Right ventricle myocardium inferior (tissue), 1 donor: ENCODE data around the gene MACROD2. TPM values are rescaled to one million over a fixed set of nuclear protein-coding genes. Genes with fewer than 3 reads are reported as not detected.

Experiments used
- ATAC-seq: fragments of 200-7000 bp; cut with Tn5 transposase; one replicate; pipeline ENCODE4 v1.9.1; 2020; ENCODE audit warnings: mild to moderate bottlenecking, moderate library complexity
- DNase-seq: peaks from one replicate; pipeline ENCODE4 v3.0.0; 2021; ENCODE audit errors: missing footprints
- intact Hi-C: fragments of 100-400 bp; cut with DNase I; formaldehyde crosslinking; loops from one replicate; pipeline ENCODE4 v1.11.0; 2022
- total RNA-seq: library from RNA; stranded (reverse); fragmentation: NEBNext Ultra II Directional; extraction: Animal tissue kit (Norgen Biotek cat#: 25700); gene quantifications from one replicate; pipeline ENCODE4 v1.2.1, GENCODE V29; 2021
- donor health status: DM: no; HTN: yes; CAD: no; lungs with severe emphysema.

The MACROD2 gene
- total RNA-seq, 1 donor from 2014 or later = 5.0 TPM

DNA sequence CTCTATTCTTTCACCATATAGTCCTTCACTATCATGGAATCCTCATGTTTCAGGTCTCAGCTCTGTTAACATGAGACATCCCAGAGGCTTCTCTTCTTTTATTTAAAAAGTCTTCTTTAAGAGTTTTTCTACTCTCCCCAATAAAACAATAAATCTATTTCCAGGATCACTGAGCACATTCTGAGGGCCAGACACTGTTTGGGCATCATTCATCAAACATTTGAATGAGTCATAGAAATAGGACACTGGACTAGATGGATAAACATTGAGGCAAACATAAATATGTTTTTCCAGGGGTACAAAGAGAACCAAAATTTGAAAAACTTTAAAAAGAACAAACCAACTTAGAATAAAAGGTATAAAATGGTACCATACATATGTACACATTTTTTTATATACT is 2023.6 kb downstream of the MACROD2 start:
- intact Hi-C loops = no loop called here
- no peak for ATAC-seq
- no peak for DNase-seq

DNA sequence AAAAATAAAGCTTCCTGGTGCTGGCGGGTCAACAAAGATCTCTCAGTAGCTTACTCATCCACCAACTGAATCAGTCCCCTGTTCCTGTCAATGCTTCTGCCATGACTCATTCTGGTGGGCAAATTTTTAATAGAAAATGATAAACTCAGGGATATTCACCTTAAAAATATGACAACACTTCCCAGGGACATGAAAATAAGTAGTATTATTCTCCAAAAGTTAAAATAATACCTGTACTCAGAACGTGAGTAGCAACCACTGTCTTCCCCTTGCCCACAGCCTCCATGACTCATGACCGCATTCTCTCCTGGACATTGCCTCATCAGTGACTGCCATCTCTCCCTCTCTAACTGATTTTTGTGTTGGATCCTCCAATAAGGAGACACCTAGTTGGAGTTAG is 2025.7 kb downstream of the MACROD2 start:
- ATAC-seq (no peak), DNase-seq (no peak)
- intact Hi-C loops = no loop called here

DNA sequence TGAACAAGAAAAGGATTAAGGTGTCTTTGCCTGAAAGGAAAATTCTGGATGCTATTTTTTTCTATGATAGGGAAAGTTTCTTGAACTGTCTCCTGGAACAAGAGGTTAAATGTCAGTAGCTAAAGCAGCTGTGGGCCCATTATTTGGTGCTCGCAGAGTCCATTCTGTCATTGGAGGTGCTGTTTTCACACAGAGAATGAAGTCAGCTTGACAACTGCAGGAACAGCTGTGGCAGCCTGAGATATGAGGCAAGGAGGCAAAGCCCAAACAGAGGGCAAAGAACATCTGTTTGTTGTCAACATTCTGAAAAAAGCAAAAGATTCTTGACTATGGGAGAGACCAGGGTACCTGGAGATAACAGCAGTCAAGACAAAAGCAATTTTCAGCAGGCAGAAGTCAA is 2029.8 kb downstream of the MACROD2 start:
- ATAC-seq = no peak
- intact Hi-C loops = no loop called here
- no peak for DNase-seq

DNA sequence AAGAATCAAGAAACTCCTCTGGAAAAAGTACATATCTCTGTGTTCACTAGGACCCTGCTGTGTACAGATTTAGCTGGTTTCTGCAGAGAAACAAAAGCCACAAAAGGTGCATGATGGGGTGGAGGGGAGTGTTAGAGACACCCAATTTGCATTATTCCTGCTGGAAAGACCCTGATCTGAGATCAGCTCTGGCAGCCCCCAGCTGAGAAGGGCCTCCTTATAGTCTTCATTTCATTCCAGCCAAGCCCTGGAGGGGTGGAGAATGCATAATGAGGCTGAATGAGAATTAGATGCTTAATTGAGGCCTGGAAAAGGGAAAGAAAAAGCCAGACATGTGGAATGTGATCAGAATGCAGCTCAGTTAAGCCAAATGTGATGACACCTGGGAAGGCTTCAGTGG is 2032.4 kb downstream of the MACROD2 start:
- DNase-seq (no peak), ATAC-seq (no peak)
- intact Hi-C loops = no loop called here

DNA sequence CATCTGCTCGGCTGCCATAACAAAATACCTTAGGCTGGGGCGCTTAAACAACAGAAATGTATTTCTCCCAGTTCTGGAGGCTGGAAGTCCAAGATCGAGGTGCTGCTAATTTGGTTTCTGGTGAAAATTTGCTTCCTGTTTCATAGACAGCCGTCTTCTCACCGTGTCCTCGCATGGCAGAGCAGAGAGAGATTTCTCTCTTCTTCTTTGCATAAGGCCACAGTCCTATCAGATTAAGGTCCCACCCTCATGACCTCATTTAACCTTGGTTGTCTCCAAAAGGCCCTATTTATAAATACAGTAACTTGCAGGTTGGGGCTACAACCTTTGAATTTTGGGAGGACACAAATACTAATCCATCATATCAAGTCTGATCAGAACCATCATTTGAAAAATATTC is 2033.6 kb downstream of the MACROD2 start:
- intact Hi-C loops = no loop called here
- no peak for ATAC-seq
- DNase-seq = no peak

DNA sequence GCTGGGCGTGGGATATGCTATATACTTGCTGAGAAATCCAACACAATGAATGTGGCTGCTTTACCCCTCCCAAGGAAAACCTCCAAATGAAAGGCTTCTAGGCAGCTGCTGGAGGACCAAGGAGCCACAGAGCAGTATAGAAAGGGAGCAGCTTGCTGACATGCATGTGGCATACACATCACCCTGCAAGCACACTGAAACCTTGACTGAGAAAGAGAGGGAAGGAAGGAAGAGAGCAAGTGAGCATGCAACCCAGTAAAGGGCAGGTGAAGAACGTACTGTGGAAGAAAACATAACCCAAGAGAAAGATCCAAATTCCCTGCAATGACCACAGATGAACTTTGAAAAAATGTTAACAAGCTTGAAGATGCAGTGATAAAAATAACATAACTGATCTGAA is 2034.9 kb downstream of the MACROD2 start:
- no peak for ATAC-seq
- intact Hi-C loops = no loop called here
- DNase-seq = no peak

DNA sequence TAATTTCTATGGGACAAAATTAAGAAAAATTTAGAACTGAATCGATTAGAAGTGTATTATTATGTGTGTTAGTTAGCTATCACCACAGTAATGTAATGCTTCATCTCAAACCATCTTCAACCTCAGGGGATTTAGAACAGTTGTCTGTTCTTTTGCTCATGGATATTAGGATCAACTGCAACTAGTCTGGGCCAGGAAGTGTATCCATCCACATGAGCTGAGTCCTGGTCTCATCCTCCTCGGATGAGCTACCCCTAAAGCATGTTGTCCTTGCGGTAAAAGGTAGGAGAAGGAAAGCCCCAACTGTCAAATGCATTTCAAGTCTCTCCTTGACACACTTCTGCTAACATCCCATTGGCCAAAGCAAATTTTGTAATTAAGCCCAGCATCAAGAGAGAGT is 2040.3 kb downstream of the MACROD2 start:
- intact Hi-C loops = no loop called here
- DNase-seq = no peak
- ATAC-seq = no peak

DNA sequence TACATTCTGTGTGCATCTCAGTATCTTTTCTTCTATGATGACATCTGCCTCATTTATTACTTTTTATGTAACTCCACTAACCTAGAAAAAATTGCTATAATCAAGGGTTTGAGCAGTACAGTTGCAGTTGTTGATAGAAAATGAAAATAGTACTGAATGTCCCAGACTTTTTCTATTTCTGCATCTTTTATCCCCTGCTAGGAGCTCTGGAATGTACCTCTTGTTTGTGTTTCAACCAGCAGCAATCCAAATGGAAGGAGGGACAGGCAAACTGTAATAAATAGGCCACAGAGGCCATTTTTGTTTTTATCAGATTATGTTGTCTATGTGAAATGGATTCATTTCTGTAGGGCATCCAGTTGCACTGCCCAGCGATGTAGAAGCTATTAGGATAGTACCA is 2041.0 kb downstream of the MACROD2 start:
- intact Hi-C loops = no loop called here
- DNase-seq (no peak), ATAC-seq (no peak)

DNA sequence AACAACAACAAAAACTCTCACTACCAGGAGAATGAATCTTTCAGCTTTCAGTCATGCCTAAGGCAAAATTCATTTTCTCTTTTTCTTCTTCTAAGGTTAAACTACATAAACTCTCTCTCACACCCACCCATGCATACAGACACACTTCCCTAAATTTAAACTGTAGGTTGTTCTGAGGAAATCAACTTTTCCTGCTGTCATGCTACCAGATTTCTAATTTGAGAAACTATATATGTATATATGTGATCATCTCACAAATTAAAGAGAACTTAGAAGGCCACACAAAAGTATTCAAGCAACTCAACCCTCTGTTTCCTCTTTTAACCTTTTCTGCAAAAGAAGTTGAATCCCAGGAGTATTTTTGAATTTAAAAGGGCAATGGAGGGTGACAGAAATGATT is 2045.4 kb downstream of the MACROD2 start:
- intact Hi-C loops = no loop called here
- DNase-seq = no peak
- ATAC-seq = no peak

DNA sequence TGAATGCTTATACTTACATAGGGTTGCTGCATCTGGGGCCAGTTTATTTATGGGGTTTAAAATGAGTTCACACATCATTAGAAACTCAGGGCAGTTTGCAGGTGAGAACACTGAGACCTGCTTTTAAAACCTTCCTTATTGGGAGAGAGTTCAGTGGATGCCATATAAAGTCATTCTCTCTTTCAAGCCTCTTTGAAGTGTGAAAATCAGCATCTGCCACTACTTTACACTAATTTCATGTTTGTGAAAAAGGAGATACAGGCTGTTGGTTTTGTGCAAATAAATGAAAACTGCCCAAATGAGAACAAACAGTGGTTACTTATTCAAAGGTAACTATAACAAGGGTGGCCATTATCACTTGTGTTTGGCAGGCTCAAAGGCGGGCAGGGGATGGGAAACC is 2047.4 kb downstream of the MACROD2 start:
- intact Hi-C loops = no loop called here
- ATAC-seq (no peak), DNase-seq (no peak)

DNA sequence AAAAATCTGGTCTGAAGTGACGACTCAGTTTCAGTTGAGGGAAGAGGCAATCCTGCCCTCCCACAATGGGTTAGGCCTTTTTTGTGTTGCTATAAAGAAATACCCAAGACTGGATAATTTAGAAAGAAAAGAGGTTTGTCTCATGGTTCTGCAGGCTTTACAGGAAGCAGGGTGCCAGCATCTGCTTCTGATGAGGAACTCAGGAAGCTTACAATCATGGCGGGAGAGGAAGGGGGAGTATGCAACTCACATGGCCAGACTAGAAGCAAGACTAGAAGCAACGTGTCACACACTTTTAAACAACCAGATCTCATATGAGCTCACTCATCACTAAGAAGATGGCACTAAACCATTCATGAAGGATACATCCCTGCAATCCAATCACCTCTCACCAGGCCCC is 2048.6 kb downstream of the MACROD2 start:
- ATAC-seq = no peak
- intact Hi-C loops = no loop called here
- DNase-seq = no peak

DNA sequence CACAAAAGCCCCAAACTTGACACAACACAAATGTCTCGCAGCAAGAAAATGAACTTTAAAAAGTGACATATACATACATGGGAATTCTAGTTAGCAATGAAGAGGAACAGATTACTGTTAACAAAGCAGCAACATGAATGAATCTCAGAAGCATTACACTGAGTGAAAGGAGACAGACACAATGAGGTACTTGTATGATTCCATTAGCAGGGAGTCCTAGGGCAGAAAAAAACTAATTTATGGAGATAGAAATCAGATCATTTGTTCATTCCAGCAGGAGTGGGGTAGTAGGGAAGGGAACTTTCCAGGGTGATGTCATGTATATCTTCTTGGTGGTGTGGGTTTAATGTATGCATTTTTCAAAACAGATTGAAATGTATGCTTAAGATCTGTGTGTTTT is 2053.6 kb downstream of the MACROD2 start:
- DNase-seq (no peak), ATAC-seq (no peak)

DNA sequence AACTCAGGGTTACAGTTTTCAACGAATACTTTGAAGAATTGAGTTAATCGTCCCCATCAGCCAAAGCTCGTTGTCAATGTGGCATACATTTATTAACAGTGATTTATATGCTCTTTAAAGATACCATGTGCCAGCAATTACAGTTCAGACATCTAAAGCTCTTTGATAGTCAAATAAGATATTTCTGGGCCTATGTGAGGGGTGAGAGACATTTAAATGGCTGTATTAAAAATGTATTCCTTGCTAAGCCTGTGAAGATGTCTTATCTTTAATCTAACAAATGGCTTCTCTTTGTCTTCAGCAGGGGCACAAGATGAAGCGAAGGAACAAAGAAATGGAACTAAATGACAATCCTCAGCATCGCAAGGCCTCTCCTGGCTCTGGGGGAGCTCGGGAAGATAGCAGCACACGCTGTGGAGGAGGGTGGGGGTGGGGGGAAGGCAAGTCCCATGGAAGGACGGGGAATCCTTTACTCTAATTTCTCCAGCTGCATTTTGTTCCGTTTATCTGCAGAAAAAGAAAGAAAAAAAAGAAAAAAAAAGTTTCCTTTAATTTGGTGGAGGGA is 2054.3 kb downstream of the MACROD2 start:
- intact Hi-C loops = no loop called here
- ATAC-seq = no peak
- DNase-seq = no peak

More for the DNA sequence above, 2053.6 kb downstream of the MACROD2 start:
- intact Hi-C loops = no loop called here

DNA sequence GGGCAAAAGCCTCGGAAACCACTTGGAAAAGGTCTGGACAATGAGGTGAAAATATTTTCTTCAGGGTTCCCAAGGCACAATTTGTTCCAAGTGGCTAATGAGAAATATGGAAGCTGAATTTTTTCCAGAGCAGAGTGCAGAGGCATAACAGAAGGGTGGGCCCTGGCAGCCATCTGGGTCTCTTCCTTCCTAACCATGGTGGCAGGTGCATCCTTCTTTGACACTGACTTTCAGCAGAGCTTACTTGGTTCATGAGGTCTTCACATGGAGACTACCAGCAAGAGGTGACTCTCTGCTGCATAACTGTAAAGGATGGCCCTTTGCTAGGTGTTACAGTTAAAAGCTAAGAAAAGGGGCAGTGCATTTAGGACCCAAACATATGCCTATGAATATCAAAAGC is 2055.1 kb downstream of the MACROD2 start:
- no peak for DNase-seq
- intact Hi-C loops = no loop called here
- no peak for ATAC-seq

DNA sequence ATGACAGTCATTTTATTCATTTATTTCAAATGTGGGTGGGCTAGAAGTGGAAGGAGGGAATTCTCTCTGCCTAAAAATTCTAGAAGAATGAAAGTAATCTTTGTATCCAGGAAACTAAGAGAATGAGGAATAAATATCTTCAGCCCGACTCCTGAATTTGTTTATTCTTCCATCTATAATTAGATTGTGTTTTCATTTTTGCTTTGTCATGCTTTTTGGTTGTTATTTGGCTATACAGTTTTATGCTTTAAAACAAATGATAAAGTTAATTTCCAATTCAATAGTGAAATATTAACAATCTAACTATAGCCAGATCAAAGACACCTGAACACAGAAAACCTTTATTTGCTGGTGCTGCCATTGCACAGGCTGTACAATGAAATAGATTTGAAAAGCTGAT is 2056.7 kb downstream of the MACROD2 start:
- DNase-seq (no peak), ATAC-seq (no peak)
- intact Hi-C loops = no loop called here

DNA sequence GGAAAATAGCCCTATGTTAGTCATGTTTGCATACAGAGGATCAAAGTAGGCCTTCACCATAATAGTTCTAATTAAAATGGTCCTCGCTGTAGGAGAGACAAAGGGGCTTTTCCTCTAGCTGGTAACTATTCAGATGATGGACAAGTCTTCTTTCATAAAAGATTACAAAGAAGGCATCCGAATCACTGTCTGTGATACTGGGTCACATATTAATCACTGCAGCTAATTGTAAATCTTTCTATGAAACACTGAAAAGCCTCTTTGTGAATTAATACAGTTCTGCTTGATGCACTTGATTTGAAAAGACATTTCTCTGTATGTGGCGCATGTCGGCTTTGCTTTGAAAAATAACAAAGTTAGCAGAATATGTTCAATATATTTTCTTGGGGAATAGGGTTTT is 2057.1 kb downstream of the MACROD2 start:
- DNase-seq = no peak
- ATAC-seq = no peak
- intact Hi-C loops = no loop called here

DNA sequence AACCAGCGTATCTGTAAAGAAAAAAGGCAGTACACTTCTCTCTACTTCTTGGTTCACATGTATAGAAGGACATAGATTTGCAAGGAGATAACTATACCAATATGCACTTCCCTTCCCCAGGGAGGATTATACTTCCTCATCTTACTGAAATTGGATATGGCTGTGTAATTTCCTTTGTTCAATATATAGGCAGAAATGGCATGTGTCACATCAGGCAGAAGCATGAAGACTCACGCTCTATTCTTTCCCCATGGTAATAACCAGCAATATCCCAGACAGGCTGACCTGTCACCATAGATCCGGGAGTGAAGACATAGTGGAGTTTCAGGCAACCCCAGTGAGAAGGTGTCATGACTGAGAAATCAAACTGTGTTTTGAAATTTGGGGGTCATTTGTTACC is 2059.7 kb downstream of the MACROD2 start:
- DNase-seq (no peak), ATAC-seq (no peak)
- intact Hi-C loops = no loop called here

DNA sequence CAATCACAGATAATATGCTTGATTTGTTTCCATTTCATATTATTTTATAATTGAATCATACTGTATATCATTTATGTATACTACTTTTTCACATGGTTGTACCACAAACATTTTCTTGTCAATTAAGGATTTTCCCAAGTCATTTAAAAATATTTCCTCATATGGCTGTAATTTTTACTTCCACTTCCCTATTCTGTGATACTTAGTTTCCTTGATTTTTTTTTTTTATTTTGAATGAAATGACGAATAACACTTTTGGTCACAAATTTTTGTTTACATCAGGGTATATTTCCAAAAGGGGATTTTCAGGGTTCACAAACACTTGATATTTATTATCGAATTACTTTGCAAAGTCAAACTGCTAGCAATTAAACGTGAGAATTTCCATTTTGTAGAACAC is 2062.3 kb downstream of the MACROD2 start:
- DNase-seq = no peak
- intact Hi-C loops = no loop called here
- no peak for ATAC-seq

DNA sequence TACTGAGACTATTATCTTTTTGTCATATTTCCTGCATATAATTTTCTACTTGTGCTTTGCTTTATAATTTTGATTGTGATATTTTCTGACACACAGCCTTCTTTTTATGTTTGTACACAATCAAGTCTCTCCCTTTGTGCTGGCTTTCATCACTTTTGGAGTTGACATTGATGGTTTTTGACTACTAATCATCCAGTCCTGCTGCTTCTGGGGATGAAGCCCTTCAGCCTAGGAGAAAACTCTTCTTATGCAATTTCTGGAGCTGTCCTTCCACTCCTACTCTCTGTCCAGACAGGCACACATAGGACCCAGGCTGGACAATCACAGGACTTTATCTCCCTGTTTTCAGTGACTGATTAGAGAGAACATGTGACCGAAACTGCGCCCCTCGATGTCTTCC is 2063.0 kb downstream of the MACROD2 start:
- ATAC-seq (no peak), DNase-seq (no peak)
- intact Hi-C loops = no loop called here

DNA sequence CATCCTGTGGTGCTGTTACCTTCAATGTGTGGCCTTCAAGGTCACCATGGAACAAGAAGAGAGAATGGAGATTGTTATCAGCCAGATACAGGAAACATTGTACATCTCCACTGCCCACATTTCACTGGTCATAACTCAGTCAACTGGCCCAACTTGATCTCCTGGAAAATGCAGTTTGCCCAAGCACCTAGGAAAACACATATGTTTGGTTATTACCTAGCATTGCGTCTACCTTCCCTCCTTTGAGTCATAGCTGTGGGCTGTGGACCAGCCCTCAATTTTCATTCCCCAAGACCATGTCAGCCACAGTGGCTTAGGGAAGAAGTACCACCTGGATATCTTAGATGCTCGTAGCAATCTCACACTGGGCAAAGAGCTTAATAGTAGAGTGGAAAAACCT is 2064.5 kb downstream of the MACROD2 start:
- intact Hi-C loops = no loop called here
- ATAC-seq (no peak), DNase-seq (no peak)

DNA sequence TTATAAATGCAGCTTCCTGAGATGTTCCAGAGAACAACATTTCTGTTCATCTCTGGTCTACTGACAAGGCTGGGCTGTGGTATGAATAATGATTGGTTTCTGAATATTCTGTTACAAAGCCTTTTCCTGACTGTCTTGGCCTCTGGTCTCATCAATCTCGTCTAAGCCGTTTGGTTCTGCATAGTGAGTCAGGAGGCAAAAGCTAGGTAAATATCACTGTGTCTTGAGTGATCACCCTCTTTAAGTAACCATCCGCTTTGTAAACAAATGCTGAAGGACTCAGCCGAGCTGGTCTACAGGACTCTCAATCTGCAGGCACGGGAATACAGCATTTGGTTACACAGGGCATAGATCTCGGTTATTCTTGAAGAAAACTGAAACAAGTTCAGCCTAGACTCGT is 2066.0 kb downstream of the MACROD2 start:
- intact Hi-C loops = no loop called here
- DNase-seq (no peak), ATAC-seq (no peak)
